Colonic mucosa (tissue), 4 donors: ENCODE measurements around the gene HACD2. TPM values are rescaled to one million over a fixed set of nuclear protein-coding genes. Genes with fewer than 3 reads are reported as not detected.

Source experiments
- DNase-seq: peaks from one replicate; pipeline ENCODE4 v3.0.0-alpha.2; 2020
- H3K27ac ChIP-seq: fragments of 200-600 bp; one replicate; pipeline ENCODE4 v1.8.0; 2021
- H3K27me3 ChIP-seq: fragments of 200-600 bp; one replicate; pipeline ENCODE4 v1.8.0; 2021
- H3K36me3 ChIP-seq: fragments of 200-600 bp; one replicate; pipeline ENCODE4 v1.8.0; 2021
- H3K4me1 ChIP-seq: fragments of 200-600 bp; one replicate; pipeline ENCODE4 v1.8.0; 2021; ENCODE audit warnings: mild to moderate bottlenecking
- H3K4me3 ChIP-seq: fragments of 200-600 bp; one replicate; pipeline ENCODE4 v1.8.0; 2021
- H3K9ac ChIP-seq, 2 donors: one replicate each; pipeline ENCODE4 v1.7.0; 2013; ENCODE audit warnings: control low read depth in 2 of 2, low read depth in 2 of 2, low read length in 2 of 2
- H3K9me3 ChIP-seq: fragments of 200-600 bp; one replicate; pipeline ENCODE4 v1.8.0; 2021
- intact Hi-C: fragments of 100-400 bp; cut with DNase I; formaldehyde crosslinking; loops from one replicate; pipeline ENCODE4 v1.14.1; 2022
- total RNA-seq, 2 donors: library from RNA; stranded (reverse); fragmentation: NEBNext Ultra II Directional in 1 of 2; extraction: Animal tissue kit (Norgen Biotek cat#: 25700) in 1 of 2; gene quantifications; one replicate each; pipeline ENCODE4 v1.2.1, GENCODE V29; 2021
- TF ChIP-seq, protein P1 (sequence below): fragments of 200-600 bp; IDR thresholded peaks from one replicate; pipeline ENCODE4 v1.8.0; 2022; ENCODE audit warnings: antibody characterized with exemption, mild to moderate bottlenecking
- donor health status: healthy.
- donor health status: DM: no; HTN: no; CAD: no.
- donor health status: DM: no; HTN: no; CAD: no.

HACD2 gene
- total RNA-seq, 2 donors from 2014 or later = 60.3 to 61.2 TPM

DNA sequence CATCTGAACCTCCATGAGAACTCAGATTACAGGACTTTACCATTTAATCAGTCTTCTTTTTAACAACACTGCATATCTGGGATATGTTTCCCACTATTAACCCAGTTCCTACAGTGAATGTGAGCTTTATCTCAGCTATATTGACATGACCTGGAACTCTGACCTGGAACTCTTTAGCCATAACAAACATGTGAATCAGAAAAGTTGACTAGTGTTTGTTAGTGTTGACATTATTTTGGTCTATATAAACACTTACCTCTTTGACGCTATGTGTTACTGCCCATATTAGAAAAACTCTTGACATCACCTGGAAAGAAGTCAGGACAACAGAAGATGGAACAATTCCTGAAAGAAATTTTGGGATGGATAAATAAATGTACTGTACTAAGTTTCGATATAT lies 56.7 kb downstream of the HACD2 start:
- H3K9ac ChIP-seq = no peak overlapping the region
- H3K36me3 ChIP-seq = no peaks in the 10 kb centered on the region
- TF ChIP-seq, protein P1, sequence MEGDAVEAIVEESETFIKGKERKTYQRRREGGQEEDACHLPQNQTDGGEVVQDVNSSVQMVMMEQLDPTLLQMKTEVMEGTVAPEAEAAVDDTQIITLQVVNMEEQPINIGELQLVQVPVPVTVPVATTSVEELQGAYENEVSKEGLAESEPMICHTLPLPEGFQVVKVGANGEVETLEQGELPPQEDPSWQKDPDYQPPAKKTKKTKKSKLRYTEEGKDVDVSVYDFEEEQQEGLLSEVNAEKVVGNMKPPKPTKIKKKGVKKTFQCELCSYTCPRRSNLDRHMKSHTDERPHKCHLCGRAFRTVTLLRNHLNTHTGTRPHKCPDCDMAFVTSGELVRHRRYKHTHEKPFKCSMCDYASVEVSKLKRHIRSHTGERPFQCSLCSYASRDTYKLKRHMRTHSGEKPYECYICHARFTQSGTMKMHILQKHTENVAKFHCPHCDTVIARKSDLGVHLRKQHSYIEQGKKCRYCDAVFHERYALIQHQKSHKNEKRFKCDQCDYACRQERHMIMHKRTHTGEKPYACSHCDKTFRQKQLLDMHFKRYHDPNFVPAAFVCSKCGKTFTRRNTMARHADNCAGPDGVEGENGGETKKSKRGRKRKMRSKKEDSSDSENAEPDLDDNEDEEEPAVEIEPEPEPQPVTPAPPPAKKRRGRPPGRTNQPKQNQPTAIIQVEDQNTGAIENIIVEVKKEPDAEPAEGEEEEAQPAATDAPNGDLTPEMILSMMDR = no peak
- H3K27me3 ChIP-seq = no peaks in the 10 kb centered on the region
- no peak for DNase-seq
- intact Hi-C loops = no loop called here
- H3K4me3 ChIP-seq = no peak overlapping the region
- H3K9me3 ChIP-seq = no peaks in the 10 kb centered on the region
- no peaks in the 10 kb centered on the region for H3K4me1 ChIP-seq
- H3K27ac ChIP-seq = no peak overlapping the region

DNA sequence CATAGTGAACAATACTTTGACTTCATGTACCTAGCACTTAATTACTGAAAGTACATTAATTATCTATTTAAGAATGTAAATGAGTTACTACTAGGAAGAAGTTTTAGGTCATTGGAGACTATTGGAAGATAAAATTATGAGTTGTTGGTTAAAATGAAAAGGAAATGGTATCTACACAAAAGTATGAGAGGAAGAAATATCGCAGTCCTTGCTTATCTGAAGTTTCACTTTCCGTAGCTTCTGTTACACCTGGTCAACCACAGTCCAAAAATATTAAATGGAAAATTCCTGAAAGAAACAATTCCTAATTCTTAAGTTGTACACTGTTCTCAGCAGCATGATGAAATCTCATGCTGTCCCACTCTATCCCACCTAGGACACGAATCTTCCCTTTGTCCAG lies 57.8 kb downstream of the HACD2 start:
- Histone ChIP-seq H3K9me3 (no peaks in the 10 kb centered on the region), H3K27me3 (no peaks in the 10 kb centered on the region), H3K4me3 (no peak overlapping the region), H3K36me3 (no peaks in the 10 kb centered on the region), H3K9ac (no peak overlapping the region), H3K27ac (no peak overlapping the region), H3K4me1 (no peaks in the 10 kb centered on the region)
- intact Hi-C loops = no loop called here
- DNase-seq = no peak
- TF ChIP-seq, protein P1 = no peak

DNA sequence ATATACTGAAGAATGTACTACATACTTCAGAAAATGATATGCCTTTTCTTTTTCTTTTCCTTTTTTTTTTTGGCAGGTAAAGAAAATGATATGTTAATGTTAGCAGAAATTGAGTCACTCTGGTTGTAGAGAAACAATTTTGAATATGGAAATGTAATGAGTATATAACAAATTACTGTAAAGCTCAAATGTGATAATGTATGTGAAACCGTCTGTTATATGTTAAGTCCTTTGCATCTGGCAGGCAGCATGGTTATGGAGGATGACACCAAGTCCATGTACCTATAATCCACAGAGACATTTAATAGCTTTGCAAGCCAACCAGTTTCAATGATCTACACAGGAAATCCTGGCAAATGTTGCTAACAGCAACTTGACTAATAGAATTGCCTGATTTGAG lies 58.4 kb downstream of the HACD2 start:
- DNase-seq = no peak
- H3K9ac ChIP-seq = no peak overlapping the region
- no peaks in the 10 kb centered on the region for H3K36me3 ChIP-seq
- H3K9me3 ChIP-seq = no peaks in the 10 kb centered on the region
- no peak overlapping the region for H3K27ac ChIP-seq
- no peaks in the 10 kb centered on the region for H3K27me3 ChIP-seq
- intact Hi-C loops = no loop called here
- H3K4me1 ChIP-seq = no peaks in the 10 kb centered on the region
- TF ChIP-seq, protein P1 = no peak
- H3K4me3 ChIP-seq = no peak overlapping the region

DNA sequence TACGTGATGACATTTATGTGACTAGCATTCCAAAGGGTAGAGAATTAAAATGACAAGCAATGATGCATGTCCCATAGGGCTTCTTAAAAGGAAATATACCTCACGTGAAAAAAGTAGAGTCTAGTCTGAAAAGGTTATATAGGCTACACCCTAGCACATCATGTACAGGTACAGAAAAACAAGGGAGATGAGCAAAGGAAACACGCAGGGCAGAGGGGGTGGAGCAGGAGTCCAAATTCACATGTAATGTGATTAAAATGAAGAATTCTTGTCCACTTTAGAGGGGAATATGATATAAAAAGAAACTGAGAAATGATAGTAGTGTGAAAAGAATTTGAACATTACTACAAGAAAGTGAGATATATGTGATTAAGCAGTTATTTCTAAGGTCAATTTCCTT lies 59.4 kb downstream of the HACD2 start:
- H3K36me3 ChIP-seq = no peaks in the 10 kb centered on the region
- intact Hi-C loops = no loop called here
- no peaks in the 10 kb centered on the region for H3K27me3 ChIP-seq
- H3K4me1 ChIP-seq = no peaks in the 10 kb centered on the region
- no peak overlapping the region for H3K27ac ChIP-seq
- no peak for DNase-seq
- H3K9me3 ChIP-seq = no peaks in the 10 kb centered on the region
- no peak overlapping the region for H3K4me3 ChIP-seq
- H3K9ac ChIP-seq = no peak overlapping the region
- TF ChIP-seq, protein P1 = no peak

DNA sequence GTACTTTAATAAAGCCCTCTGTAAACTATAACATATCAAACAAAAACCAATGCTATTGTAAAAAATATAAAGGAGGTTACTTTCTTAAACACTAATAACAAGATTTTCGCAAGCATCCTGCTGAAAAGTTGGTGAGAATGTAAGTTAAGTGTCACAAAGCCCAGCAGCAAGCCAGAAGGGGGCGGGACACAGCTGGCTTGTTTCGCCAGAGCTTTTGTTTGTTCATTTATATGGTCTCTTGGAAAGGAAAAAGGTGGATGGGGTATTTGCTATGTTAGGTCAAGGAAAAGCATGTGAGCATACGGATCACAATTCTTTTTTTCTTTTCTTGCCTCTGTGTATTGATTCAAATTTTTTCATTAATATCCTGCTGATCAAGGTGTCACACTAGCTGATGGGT lies 59.9 kb downstream of the HACD2 start:
- H3K27ac ChIP-seq = no peak overlapping the region
- H3K9me3 ChIP-seq = no peaks in the 10 kb centered on the region
- intact Hi-C loops = no loop called here
- no peaks in the 10 kb centered on the region for H3K27me3 ChIP-seq
- no peak overlapping the region for H3K9ac ChIP-seq
- no peak for DNase-seq
- no peak overlapping the region for H3K4me3 ChIP-seq
- no peaks in the 10 kb centered on the region for H3K36me3 ChIP-seq
- H3K4me1 ChIP-seq = no peaks in the 10 kb centered on the region
- TF ChIP-seq, protein P1 = no peak

DNA sequence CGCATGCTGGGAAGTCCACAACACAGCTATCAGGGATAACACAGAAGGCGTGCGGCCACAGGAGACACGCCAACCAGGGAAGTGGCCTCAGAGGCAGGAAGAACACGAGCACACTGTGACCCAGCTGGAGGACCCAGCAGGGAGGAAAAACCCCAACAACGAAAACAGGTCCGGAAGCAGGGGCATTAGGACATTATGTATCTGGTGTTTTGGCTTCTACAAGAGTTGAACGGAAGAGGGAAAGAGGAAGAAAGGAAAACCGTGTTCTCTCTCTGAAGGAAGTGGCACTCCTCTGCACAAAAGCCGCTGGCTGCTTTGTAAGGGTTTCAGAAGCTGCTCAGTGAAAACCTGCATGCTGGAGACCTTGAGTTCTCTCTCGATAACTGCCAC lies 61.8 kb downstream of the HACD2 start:
- Histone ChIP-seq H3K4me1 (no peaks in the 10 kb centered on the region), H3K9me3 (no peaks in the 10 kb centered on the region), H3K4me3 (no peak overlapping the region), H3K36me3 (no peaks in the 10 kb centered on the region), H3K27ac (no peak overlapping the region), H3K27me3 (no peaks in the 10 kb centered on the region), H3K9ac (no peak overlapping the region)
- intact Hi-C loops = no loop called here
- no peak for DNase-seq
- TF ChIP-seq, protein P1 = no peak
